Gastroesophageal sphincter (tissue), 4 donors: ENCODE data around the gene DNAJB1. TPM values are rescaled to one million over a fixed set of nuclear protein-coding genes. Genes with fewer than 3 reads are reported as not detected.
"Not testable (repeated sequence)": the region's sequence is repeated elsewhere in the genome, so short reads cannot be mapped to it uniquely, and the experiment has no call there.

Experiments
- ATAC-seq: fragments of 150-250 bp; one replicate; pipeline ENCODE4 v1.9.1; 2016; ENCODE audit warnings: mild to moderate bottlenecking, moderate library complexity
- H3K27ac ChIP-seq, 4 donors: fragments of 200-600 bp; sonication (generic) in 3 of 4; 1 replicate in 3 of 4; 2 replicates in 1 of 4; pipeline ENCODE4 v1.5.1; 2016 to 2019
- H3K27me3 ChIP-seq: fragments of 200-600 bp; sonication (generic); one replicate; pipeline ENCODE4 v1.5.1; 2019
- H3K36me3 ChIP-seq, 2 donors: fragments of 200-600 bp; sonication (generic); one replicate each; pipeline ENCODE4 v1.5.1; 2019; ENCODE audit warnings: control low read depth in 1 of 2
- H3K4me1 ChIP-seq, 3 donors: fragments of 200-600 bp; sonication (generic); 1 replicate in 2 of 3; 2 replicates in 1 of 3; pipeline ENCODE4 v1.5.1; 2016 to 2019; ENCODE audit warnings: control low read depth in 2 of 3
- H3K4me3 ChIP-seq, 2 donors: fragments of 200-600 bp; sonication (generic); one replicate each; pipeline ENCODE4 v1.5.1; 2019; ENCODE audit warnings: mild to moderate bottlenecking in 1 of 2, moderate library complexity in 1 of 2
- H3K9me3 ChIP-seq, 3 donors: fragments of 200-600 bp; sonication (generic); one replicate each; pipeline ENCODE4 v1.5.1; 2017 to 2019; ENCODE audit warnings: control low read depth in 2 of 3
- EP300 ChIP-seq: sonication (generic); formaldehyde crosslinking; IDR thresholded peaks from one replicate; pipeline ENCODE4 v1.6.1; 2017; ENCODE audit warnings: antibody characterized with exemption, mild to moderate bottlenecking
- POLR2A ChIP-seq, 2 donors: fragments of 450-650 bp; IDR thresholded peaks; one replicate each; pipeline ENCODE4 v1.6.1; 2017; ENCODE audit warnings: antibody characterized with exemption in 2 of 2, mild to moderate bottlenecking in 2 of 2, moderate library complexity in 1 of 2
- POLR2AphosphoS5 ChIP-seq: sonication (generic); formaldehyde crosslinking; IDR thresholded peaks from one replicate; pipeline ENCODE4 v1.6.1; 2017; ENCODE audit warnings: antibody characterized with exemption
- WGBS, 2 donors: methylation state at CpG; one replicate each; pipeline ENCODE4 v1.1.5; 2018; ENCODE audit warnings: low coverage in 1 of 2; 5-methylcytosine and 5-hydroxymethylcytosine counted together
- total RNA-seq, 4 donors: library from RNA; depleted of rRNA; stranded (reverse); fragments of >200 nt; gene quantifications; one replicate each; pipeline ENCODE4 v1.1.0, GENCODE V29; 2016
- TF ChIP-seq, protein P1 (sequence below), 4 experiments: fragments of 200-600 bp in 2 of 4; fragments of 450-650 bp in 2 of 4; sonication (generic) in 1 of 4; IDR thresholded peaks; one replicate each; pipeline ENCODE4 v1.5.1; 2017 to 2019; ENCODE audit warnings: antibody characterized with exemption in 4 of 4, mild to moderate bottlenecking in 2 of 4, moderate library complexity in 2 of 4

DNAJB1 gene
- total RNA-seq, 4 donors from 2014 or later: 59.3 to 72.8 (median 68.2) TPM

DNA sequence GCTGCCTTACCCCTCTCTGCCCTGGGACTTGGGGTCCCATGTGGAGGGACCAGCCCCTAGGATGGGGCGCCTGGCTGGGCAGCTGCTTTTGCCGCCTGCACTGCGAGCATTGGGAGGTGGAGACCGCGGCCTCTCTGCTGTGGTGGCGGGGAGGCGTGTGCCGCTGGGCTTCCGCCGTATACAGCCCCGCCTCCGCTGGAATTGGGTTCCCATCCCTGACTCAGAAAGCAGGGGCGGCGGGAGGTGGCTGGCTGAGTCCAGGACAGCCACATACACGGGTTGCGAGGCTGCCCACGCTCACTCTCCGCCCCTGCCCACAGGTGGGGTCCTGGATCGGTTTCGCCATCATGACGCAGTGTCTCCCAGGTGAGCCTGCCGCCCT lies 47.1 kb upstream of the DNAJB1 start:
- no peak overlapping the region for H3K4me3 ChIP-seq
- peaks cover 0 to 52% (median 7%) of the 10 kb centered on the region in 3 donors for H3K4me1 ChIP-seq
- whole genome bisulfite sequencing, 2 donors: no CpG with 5 or more reads among the region's 22 CpGs
- H3K27me3 ChIP-seq: no peaks in the 10 kb centered on the region
- no peak for TF ChIP-seq POLR2AphosphoS5
- TF ChIP-seq EP300: no peak
- TF ChIP-seq, protein P1, sequence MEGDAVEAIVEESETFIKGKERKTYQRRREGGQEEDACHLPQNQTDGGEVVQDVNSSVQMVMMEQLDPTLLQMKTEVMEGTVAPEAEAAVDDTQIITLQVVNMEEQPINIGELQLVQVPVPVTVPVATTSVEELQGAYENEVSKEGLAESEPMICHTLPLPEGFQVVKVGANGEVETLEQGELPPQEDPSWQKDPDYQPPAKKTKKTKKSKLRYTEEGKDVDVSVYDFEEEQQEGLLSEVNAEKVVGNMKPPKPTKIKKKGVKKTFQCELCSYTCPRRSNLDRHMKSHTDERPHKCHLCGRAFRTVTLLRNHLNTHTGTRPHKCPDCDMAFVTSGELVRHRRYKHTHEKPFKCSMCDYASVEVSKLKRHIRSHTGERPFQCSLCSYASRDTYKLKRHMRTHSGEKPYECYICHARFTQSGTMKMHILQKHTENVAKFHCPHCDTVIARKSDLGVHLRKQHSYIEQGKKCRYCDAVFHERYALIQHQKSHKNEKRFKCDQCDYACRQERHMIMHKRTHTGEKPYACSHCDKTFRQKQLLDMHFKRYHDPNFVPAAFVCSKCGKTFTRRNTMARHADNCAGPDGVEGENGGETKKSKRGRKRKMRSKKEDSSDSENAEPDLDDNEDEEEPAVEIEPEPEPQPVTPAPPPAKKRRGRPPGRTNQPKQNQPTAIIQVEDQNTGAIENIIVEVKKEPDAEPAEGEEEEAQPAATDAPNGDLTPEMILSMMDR (IDR thresholded peaks at IDR 0.05): no peak
- no peak for TF ChIP-seq POLR2A (IDR thresholded peaks at IDR 0.05)
- no peaks in the 10 kb centered on the region for H3K9me3 ChIP-seq
- peaks cover 0 to 60% of the 10 kb centered on the region in 2 donors for H3K36me3 ChIP-seq
- no peak overlapping the region for H3K27ac ChIP-seq
- ATAC-seq: no peak

DNA sequence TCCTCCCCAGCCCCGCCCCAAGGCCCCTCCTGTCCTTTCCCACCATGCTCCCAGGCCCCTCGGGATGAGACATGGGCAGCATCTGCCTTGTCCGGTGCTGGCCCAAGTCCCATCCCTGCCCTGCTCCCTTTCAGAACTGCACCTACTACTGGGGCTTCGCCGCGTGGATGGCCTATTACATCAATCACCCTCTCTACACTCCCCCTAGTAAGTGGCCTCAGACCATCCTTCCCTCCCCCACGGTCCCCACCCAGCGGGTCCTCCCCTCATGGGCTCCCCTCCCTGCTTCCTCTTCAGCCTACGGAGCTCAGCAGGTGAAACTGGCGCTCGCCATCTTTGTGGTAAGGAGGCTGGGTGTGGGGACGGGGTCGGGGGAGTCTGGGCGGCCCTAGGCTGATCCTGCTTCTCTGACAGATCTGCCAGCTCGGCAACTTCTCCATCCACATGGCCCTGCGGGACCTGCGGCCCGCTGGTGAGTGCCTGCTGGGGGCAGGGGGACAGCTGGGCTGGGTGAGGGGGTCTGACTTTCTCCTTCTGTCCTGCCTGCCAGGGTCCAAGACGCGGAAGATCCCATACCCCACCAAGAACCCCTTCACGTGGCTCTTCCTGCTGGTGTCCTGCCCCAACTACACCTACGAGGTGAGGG lies 46.6 kb upstream of the DNAJB1 start:
- no CpG with 5 or more reads among the region's 22 CpGs for WGBS, 2 donors
- H3K36me3 ChIP-seq: peaks cover 0 to 60% of the 10 kb centered on the region in 2 donors
- H3K27ac ChIP-seq, H3K4me3 ChIP-seq, ATAC-seq, H3K9me3 ChIP-seq, H3K27me3 ChIP-seq: not testable (repeated sequence)
- peaks cover 0 to 52% (median 5%) of the 10 kb centered on the region in 3 donors for H3K4me1 ChIP-seq

DNA sequence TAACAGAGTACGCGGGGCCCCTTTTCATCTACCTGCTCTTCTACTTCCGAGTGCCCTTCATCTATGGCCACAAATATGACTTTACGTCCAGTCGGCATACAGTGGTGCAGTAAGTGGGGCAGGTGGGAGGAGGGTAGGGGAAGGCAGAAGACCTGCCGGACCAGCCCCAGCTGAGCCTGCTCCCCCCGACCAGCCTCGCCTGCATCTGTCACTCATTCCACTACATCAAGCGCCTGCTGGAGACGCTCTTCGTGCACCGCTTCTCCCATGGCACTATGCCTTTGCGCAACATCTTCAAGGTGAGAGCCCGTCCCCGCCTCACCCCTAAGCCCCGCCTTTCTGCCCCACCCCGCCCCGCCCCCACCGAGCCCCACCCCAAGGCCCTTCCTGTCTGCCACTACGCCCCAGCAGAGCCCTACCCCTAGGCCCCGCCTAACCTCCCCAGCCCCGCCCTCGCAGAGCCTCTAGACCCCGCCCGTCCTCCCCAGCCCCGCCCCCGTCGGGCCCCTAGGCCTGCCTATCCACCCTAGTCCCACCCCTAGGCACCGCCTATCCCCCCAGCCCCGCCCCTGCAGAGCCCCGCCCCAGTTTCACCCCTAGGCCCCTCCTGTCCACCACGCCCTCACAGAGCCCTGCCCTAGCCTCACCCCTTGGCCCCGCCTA lies 45.9 kb upstream of the DNAJB1 start:
- H3K36me3 ChIP-seq: peaks cover 0 to 55% of the 10 kb centered on the region in 2 donors
- H3K9me3 ChIP-seq: no peaks in the 10 kb centered on the region
- H3K27ac ChIP-seq: no peak overlapping the region
- H3K4me3 ChIP-seq: no peak overlapping the region
- peaks cover 0 to 49% (median under 1%) of the 10 kb centered on the region in 3 donors for H3K4me1 ChIP-seq
- TF ChIP-seq, protein P1 (IDR thresholded peaks at IDR 0.05): no peak
- TF ChIP-seq POLR2AphosphoS5 (no peak), EP300 (no peak), POLR2A (IDR thresholded peaks at IDR 0.05) (no peak)
- 83% methylated on average over 12 of the region's 33 CpGs; no CpG with 5 or more reads in 1 of the 2 donors for WGBS, 2 donors
- H3K27me3 ChIP-seq: no peaks in the 10 kb centered on the region
- no peak for ATAC-seq

DNA sequence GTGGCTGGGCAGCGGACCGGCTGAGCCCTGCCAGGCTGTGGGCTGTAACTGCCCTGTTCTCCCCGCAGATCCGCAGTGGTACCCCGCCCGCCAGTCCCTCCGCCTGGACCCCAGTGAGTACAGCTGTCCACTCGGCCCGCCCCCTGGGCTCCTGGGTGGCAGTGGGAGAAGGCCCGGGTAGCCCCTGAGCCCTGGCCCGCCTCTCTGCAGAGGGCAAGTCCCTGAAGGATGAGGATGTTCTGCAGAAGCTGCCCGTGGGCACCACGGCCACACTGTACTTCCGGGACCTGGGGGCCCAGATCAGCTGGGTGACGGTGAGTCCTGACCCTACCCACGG lies 45.4 kb upstream of the DNAJB1 start:
- ATAC-seq: no peak
- Histone ChIP-seq H3K27me3 (no peaks in the 10 kb centered on the region), H3K4me1 (peaks cover 0 to 44% (median 0%) of the 10 kb centered on the region in 3 donors), H3K9me3 (no peaks in the 10 kb centered on the region), H3K27ac (no peak overlapping the region), H3K4me3 (no peak overlapping the region), H3K36me3 (peaks cover 0 to 52% of the 10 kb centered on the region in 2 donors)
- TF ChIP-seq POLR2AphosphoS5: no peak
- no peak for TF ChIP-seq POLR2A (IDR thresholded peaks at IDR 0.05)
- no peak for TF ChIP-seq EP300
- TF ChIP-seq, protein P1 (IDR thresholded peaks at IDR 0.05): no peak
- no CpG with 5 or more reads among the region's 16 CpGs for WGBS, 2 donors

DNA sequence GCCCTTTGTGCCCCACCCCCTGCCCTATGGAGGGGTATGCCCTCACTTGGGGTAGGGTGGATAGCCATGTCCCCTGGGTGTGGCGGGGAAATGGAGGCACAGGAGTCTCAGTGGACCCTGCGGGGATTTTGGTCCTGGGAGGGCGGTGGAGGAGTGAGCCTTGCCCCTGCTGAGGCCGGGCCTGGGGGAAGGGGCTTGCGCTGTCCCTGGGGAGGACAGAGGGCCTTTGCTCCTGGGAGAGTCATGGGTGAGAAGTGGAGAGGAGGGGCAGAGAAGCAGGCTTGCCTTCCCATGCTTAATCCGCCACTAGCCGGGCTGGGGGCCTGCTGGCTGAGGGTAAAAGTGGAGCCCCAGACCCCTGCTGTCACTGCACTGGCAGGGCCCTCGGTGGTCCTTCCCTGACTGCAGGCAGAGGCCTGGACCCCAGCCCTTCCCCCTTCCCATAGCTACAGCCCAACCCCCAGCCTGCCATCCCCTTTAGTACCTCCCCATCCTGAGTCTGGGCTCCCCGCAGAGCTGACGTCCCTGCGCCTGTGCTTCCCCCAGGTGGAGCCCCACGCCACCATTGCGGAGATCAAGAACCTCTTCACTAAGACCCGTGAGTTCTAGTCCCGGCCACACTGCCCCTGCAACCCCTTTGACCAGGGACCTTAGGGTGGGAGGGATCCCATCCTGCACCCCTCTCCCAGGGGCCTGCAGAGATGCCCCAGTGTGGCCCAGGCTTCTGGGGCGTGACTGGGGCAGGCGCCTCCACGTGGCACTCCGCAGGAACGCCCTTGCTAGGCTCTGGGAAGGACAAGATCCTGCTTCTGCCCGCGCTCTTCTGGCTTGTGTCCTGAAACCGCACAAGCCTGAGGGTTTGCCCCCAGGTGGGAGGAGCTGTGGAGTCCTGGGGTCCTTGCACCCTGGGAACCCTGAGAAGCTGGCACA lies 44.7 kb upstream of the DNAJB1 start:
- no peak for TF ChIP-seq EP300
- no peak for TF ChIP-seq POLR2A (IDR thresholded peaks at IDR 0.05)
- TF ChIP-seq, protein P1 (IDR thresholded peaks at IDR 0.05): no peak
- TF ChIP-seq POLR2AphosphoS5: no peak
- Histone ChIP-seq H3K9me3 (no peaks in the 10 kb centered on the region), H3K27me3 (no peaks in the 10 kb centered on the region), H3K4me1 (peaks cover 0 to 38% (median 0%) of the 10 kb centered on the region in 3 donors), H3K27ac (peak overlapping the region in 3 of 4 donors; percentile 57 to 72 (median 63)), H3K4me3 (no peak overlapping the region), H3K36me3 (peaks cover 0 to 46% of the 10 kb centered on the region in 2 donors)
- WGBS, 2 donors: 20% methylated on average over 1 of the region's 23 CpGs; no CpG with 5 or more reads in 1 of the 2 donors
- ATAC-seq: no peak
